ENCODE data around the gene LSAMP.

DNA sequence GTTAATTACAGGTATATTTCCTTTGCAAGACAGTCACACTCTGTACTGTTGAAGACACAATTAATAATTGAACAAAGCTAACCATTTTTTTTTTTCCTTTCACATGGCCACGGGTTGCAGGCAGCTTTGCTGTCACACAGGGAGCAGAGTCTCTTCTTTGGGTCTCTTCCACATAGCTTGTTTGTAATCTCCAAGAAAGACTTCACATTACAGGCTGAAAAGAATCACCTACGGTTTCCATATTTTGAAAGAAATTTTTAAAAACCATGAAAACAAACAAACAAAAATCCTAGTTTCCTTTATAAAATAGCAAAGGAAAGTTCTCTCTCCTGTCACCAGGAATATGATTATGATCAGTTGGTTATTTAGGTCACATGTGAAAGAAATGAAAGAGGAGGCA lies 429.4 kb downstream of the LSAMP start:
- TF ChIP-seq POLR2A (IDR thresholded peaks at IDR 0.05; ENCODE audit: low read depth, low read length) (no peak), CTCF (IDR thresholded peaks at IDR 0.05; ENCODE audit: extremely low read depth in 1 of 2, insufficient read depth in 1 of 2, low read depth in 1 of 2, low read length in 2 of 2) (no peak), EZH2 (IDR thresholded peaks at IDR 0.05; ENCODE audit: borderline replicate concordance, low read depth, low read length, severe bottlenecking) (no peak), POLR2AphosphoS5 (IDR thresholded peaks at IDR 0.05; ENCODE audit: insufficient read depth, low read depth, low read length) (no peak)
- TF ChIP-seq, protein P1, sequence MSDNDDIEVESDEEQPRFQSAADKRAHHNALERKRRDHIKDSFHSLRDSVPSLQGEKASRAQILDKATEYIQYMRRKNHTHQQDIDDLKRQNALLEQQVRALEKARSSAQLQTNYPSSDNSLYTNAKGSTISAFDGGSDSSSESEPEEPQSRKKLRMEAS (IDR thresholded peaks at IDR 0.05; ENCODE audit: insufficient read depth, insufficient read length), result no peak
